Measurements from ENCODE around the gene GPS2. TPM values are rescaled to one million over a fixed set of nuclear protein-coding genes. Genes with fewer than 3 reads are reported as not detected.

The GPS2 gene
- total RNA-seq, 4 donors from 2014 or later: 40.9 to 80.7 (median 70.5) TPM

- no peak overlapping the region for H3K27ac ChIP-seq
- no peaks in the 10 kb centered on the region for H3K27me3 ChIP-seq
- intact Hi-C loops (cut with DNase I): no loop called here
- no peak for DNase-seq
- no peaks in the 10 kb centered on the region for H3K9me3 ChIP-seq
- H3K4me3 ChIP-seq: no peak overlapping the region
- H3K36me3 ChIP-seq: peaks cover 35 to 80% (median 41%) of the 10 kb centered on the region in 3 donors
- H3K4me1 ChIP-seq: peaks cover 10 to 27% (median 11%) of the 10 kb centered on the region in 3 donors
- WGBS, 2 donors: 70 to 93% methylated on average over 2 to 3 of the region's 3 CpGs
- TF ChIP-seq CTCF (IDR thresholded peaks at IDR 0.05) (no peak), POLR2A (IDR thresholded peaks at IDR 0.05) (no peak)
Observed at GRCh38 chr17:7324438-7324779, 9.2 kb upstream of the GPS2 start.

GRCh38 chr17:7323731-7324437 lies 8.7 kb upstream of the GPS2 start:
- H3K4me1 ChIP-seq: peaks cover 10 to 27% (median 10%) of the 10 kb centered on the region in 3 donors
- 82% methylated on average over 7 to 18 of the region's 39 CpGs for WGBS, 2 donors
- no peaks in the 10 kb centered on the region for H3K27me3 ChIP-seq
- TF ChIP-seq CTCF (IDR thresholded peaks at IDR 0.05) (peak; percentile 68 to 90 (median 83)), POLR2A (IDR thresholded peaks at IDR 0.05) (no peak)
- peaks cover 35 to 85% (median 41%) of the 10 kb centered on the region in 3 donors for H3K36me3 ChIP-seq
- H3K4me3 ChIP-seq: no peak overlapping the region
- no peak for DNase-seq
- no peaks in the 10 kb centered on the region for H3K9me3 ChIP-seq
- intact Hi-C loops (cut with DNase I): no loop called here
- no peak overlapping the region for H3K27ac ChIP-seq

GRCh38 chr17:7322520-7323194 lies 7.5 kb upstream of the GPS2 start:
- Histone ChIP-seq H3K27me3 (no peaks in the 10 kb centered on the region), H3K4me3 (no peak overlapping the region), H3K4me1 (peaks cover 0 to 15% (median 0%) of the 10 kb centered on the region in 3 donors), H3K9me3 (no peaks in the 10 kb centered on the region), H3K36me3 (peaks cover 40 to 98% (median 53%) of the 10 kb centered on the region in 3 donors), H3K27ac (no peak overlapping the region)
- TF ChIP-seq POLR2A (IDR thresholded peaks at IDR 0.05) (no peak), CTCF (IDR thresholded peaks at IDR 0.05) (no peak)
- intact Hi-C loops (cut with DNase I): no loop called here
- WGBS, 2 donors: 86 to 88% methylated on average over 7 to 8 of the region's 22 CpGs
- no peak for DNase-seq

- H3K4me3 ChIP-seq: no peak overlapping the region
- H3K27ac ChIP-seq: no peak overlapping the region
- peaks cover 40 to 100% (median 58%) of the 10 kb centered on the region in 3 donors for H3K36me3 ChIP-seq
- no peak for TF ChIP-seq POLR2A (IDR thresholded peaks at IDR 0.05)
- no peak for TF ChIP-seq CTCF (IDR thresholded peaks at IDR 0.05)
- intact Hi-C loops (cut with DNase I): no loop called here
- 87 to 88% methylated on average over 10 to 14 of the region's 15 CpGs for WGBS, 2 donors
- no peak for DNase-seq
- H3K9me3 ChIP-seq: no peaks in the 10 kb centered on the region
- H3K27me3 ChIP-seq: no peaks in the 10 kb centered on the region
- H3K4me1 ChIP-seq: peaks cover 0 to 12% (median 0%) of the 10 kb centered on the region in 3 donors
Observed at GRCh38 chr17:7321466-7321865, 6.3 kb upstream of the GPS2 start.

GRCh38 chr17:7318121-7318860 lies 3.1 kb upstream of the GPS2 start:
- Histone ChIP-seq H3K27me3 (no peaks in the 10 kb centered on the region), H3K36me3 (peaks cover 38 to 79% (median 54%) of the 10 kb centered on the region in 3 donors), H3K4me1 (peaks cover 22 to 33% (median 23%) of the 10 kb centered on the region in 3 donors), H3K9me3 (no peaks in the 10 kb centered on the region), H3K4me3 (no peak overlapping the region), H3K27ac (no peak overlapping the region)
- TF ChIP-seq CTCF (IDR thresholded peaks at IDR 0.05): no peak
- WGBS, 2 donors: 90 to 91% methylated on average over 5 to 8 of the region's 13 CpGs
- intact Hi-C loops (cut with DNase I): no loop called here
- DNase-seq: no peak
